Lower leg skin (tissue), 3 donors: Measurements from ENCODE around the gene GCHFR.

Experiments used
- POLR2A ChIP-seq, 2 donors: fragments of 450-650 bp; IDR thresholded peaks; one replicate each; pipeline ENCODE4 v1.6.1; 2016 to 2017; ENCODE audit warnings: antibody characterized with exemption in 2 of 2, mild to moderate bottlenecking in 1 of 2, moderate library complexity in 1 of 2
- TF ChIP-seq, protein P1 (sequence below), 3 donors: fragments of 450-650 bp; IDR thresholded peaks; one replicate each; pipeline ENCODE4 v1.5.1; 2016; ENCODE audit warnings: antibody characterized with exemption in 3 of 3, mild to moderate bottlenecking in 3 of 3, moderate library complexity in 2 of 3

GRCh38 chr15:40768521-40769273 lies 4.8 kb downstream of the GCHFR start:
- TF ChIP-seq, protein P1, sequence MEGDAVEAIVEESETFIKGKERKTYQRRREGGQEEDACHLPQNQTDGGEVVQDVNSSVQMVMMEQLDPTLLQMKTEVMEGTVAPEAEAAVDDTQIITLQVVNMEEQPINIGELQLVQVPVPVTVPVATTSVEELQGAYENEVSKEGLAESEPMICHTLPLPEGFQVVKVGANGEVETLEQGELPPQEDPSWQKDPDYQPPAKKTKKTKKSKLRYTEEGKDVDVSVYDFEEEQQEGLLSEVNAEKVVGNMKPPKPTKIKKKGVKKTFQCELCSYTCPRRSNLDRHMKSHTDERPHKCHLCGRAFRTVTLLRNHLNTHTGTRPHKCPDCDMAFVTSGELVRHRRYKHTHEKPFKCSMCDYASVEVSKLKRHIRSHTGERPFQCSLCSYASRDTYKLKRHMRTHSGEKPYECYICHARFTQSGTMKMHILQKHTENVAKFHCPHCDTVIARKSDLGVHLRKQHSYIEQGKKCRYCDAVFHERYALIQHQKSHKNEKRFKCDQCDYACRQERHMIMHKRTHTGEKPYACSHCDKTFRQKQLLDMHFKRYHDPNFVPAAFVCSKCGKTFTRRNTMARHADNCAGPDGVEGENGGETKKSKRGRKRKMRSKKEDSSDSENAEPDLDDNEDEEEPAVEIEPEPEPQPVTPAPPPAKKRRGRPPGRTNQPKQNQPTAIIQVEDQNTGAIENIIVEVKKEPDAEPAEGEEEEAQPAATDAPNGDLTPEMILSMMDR (IDR thresholded peaks at IDR 0.05): no peak
- no peak for TF ChIP-seq POLR2A (IDR thresholded peaks at IDR 0.05)
